OCI-LY3 (cell line): ENCODE data around the gene CHMP6.

Experiments used
- CTCF ChIP-seq: fragments of 200-600, 300-600 bp; sonication (generic); IDR thresholded peaks from 2 replicates; pipeline ENCODE4 v1.5.1; 2014; ENCODE audit warnings: antibody characterized with exemption, low read length, low read depth
- EZH2phosphoT487 ChIP-seq: fragments of 200-600 bp; shearing (Covaris generic); IDR thresholded peaks from 2 replicates; pipeline ENCODE4 v1.6.1; 2018; ENCODE audit warnings: antibody characterized with exemption, mixed run types, low read depth

DNA sequence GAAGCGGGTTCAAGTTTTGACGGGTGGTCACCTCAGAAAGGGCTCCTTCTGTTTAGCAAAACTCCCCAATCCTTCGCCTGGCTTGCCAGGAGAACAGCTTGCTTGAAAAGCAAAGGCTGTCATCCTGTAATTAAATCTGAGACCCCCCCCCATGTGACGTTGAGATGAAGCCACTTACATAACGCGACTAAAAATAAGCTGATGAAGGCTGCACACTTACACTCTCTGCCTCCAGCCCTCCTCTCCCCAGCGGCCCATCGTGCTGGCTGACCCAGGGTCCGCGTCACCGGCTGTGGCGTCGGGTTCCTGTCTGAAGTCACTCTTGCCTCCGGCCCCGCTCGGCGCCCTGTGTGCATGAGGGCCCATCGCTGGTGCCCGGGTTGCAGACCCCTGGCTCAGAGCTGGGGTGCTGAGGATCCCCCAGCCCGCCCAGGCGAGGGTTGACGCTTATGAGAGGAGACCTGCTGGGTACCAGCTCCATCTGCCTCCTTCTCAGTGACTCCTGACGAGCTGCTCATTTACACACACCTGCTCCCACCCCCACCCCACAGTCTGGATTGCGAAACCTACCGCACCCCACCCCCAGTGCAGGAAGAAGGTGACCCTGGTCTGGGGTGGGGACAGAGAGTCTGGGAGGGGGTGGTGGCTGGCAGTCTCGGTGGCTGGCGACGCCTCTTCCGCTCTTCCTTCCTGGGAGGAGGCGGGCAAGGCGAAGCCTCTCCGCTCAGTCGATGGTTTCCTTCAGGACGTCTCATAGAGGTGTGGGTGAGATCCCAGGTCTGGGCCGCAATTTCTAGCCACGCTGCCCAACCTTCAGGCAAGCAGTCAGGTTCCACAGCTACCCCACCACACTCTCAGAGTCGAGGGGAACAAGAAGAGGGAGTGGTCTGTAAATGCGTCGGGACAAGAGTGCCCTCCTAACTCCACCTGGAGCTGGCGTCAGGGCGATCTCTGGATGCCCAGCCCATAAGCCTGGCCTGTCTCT, 40.2 kb downstream of the CHMP6 start:
- TF ChIP-seq CTCF (no peak), EZH2phosphoT487 (no peak)
